BE2C (cell line): ENCODE data around the gene NLGN1.

Experiments
- DNase-seq: peaks from one replicate; pipeline ENCODE4 v3.0.0-alpha.2; 2020
- H3K27me3 ChIP-seq: fragments of 250-450 bp; sonication (Bioruptor Pico); 2 replicates; pipeline ENCODE4 v1.5.1; 2020; ENCODE audit warnings: mild to moderate bottlenecking
- H3K36me3 ChIP-seq: fragments of 250-450 bp; sonication (Bioruptor Pico); 2 replicates; pipeline ENCODE4 v1.5.1; 2020; ENCODE audit warnings: mild to moderate bottlenecking
- H3K4me1 ChIP-seq: fragments of 250-450 bp; sonication (Bioruptor Pico); 2 replicates; pipeline ENCODE4 v1.5.1; 2020
- H3K4me3 ChIP-seq: 2 replicates; pipeline ENCODE4 v1.5.1; 2011; ENCODE audit warnings: low read depth, low read length
- H3K9me3 ChIP-seq: fragments of 250-450 bp; sonication (Bioruptor Pico); 2 replicates; pipeline ENCODE4 v1.5.1; 2020
- TF ChIP-seq, protein P1 (sequence below): IDR thresholded peaks from 2 replicates; pipeline ENCODE4 v1.5.1; 2012; ENCODE audit warnings: mild to moderate bottlenecking, low read depth, low read length

Gene NLGN1

DNA sequence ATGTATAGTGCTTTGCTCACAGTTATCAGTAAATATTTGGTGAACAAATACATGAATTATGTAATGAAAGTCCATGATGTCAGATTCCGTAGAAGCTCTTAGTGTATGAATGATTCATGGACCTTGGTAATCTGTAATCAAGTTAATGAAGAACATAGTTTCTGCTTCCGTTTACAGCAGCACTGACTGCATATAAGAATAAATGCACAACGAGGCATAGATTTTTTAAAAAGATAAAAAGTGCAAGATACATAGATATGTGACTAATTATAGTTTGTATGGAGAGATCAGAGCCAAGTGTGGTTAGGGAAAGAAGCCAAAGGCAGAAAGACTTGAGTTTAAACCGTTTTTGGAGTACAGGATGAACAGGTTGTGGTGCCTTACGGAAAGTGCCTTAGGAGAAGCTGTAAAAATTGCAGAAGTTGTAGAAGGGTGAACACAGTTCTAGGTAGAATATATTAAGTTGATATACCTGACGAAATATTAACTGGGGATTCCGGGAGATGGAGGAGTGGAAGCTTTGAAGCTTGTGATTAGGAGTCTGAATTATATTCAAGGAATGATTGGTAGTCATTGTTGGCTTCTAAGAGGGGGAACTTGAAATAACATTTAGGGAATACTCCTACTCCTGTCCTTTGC lies 293.1 kb downstream of the NLGN1 start:
- DNase-seq = no peak
- H3K9me3 ChIP-seq = no peaks in the 10 kb centered on the region
- no peaks in the 10 kb centered on the region for H3K4me1 ChIP-seq
- no peaks in the 10 kb centered on the region for H3K27me3 ChIP-seq
- TF ChIP-seq, protein P1, sequence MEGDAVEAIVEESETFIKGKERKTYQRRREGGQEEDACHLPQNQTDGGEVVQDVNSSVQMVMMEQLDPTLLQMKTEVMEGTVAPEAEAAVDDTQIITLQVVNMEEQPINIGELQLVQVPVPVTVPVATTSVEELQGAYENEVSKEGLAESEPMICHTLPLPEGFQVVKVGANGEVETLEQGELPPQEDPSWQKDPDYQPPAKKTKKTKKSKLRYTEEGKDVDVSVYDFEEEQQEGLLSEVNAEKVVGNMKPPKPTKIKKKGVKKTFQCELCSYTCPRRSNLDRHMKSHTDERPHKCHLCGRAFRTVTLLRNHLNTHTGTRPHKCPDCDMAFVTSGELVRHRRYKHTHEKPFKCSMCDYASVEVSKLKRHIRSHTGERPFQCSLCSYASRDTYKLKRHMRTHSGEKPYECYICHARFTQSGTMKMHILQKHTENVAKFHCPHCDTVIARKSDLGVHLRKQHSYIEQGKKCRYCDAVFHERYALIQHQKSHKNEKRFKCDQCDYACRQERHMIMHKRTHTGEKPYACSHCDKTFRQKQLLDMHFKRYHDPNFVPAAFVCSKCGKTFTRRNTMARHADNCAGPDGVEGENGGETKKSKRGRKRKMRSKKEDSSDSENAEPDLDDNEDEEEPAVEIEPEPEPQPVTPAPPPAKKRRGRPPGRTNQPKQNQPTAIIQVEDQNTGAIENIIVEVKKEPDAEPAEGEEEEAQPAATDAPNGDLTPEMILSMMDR = no peak
- H3K36me3 ChIP-seq = no peaks in the 10 kb centered on the region
- no peak overlapping the region for H3K4me3 ChIP-seq

DNA sequence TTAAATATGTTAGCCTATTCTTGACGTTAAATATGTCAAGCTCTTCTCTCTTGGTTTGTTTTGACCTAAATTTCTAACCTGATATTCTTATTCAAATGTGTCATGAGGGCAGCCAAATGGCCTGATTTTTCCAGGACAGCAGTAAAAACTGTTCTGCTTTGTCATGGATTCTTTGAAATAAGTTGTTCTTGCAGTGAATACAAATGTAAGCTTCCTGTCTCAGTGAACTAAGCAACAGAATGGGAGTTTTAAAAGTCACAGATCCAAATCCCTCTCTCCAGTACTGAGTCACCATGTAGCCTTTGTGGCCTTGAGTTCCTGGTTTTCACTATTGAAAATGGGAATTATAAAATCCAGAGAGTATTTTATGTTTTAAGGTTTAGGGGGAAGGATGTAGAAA lies 301.8 kb downstream of the NLGN1 start:
- Histone ChIP-seq H3K9me3 (no peaks in the 10 kb centered on the region), H3K27me3 (no peaks in the 10 kb centered on the region), H3K4me3 (no peak overlapping the region), H3K4me1 (no peaks in the 10 kb centered on the region), H3K36me3 (no peaks in the 10 kb centered on the region)
- TF ChIP-seq, protein P1 = no peak
- no peak for DNase-seq

DNA sequence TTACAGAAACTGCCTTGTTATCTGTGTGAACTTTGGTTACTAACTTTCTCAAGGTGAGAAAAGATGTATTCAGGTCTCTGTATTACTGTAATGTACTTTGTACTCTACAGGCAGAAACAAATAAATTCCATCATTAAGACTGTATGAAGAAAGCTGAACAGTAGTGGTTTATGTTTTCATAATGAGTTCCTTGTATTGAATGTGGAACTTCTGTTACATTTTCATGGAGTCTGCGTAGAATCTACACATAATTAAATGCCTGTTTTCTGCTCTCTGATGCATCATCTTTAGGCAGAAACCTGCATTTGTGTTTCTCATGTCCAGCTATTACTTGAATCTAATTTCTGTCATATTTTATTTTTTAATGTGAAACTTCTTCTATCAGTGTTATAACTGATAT lies 302.8 kb downstream of the NLGN1 start:
- no peaks in the 10 kb centered on the region for H3K36me3 ChIP-seq
- H3K4me1 ChIP-seq = no peaks in the 10 kb centered on the region
- DNase-seq = no peak
- H3K9me3 ChIP-seq = no peaks in the 10 kb centered on the region
- TF ChIP-seq, protein P1 = no peak
- no peak overlapping the region for H3K4me3 ChIP-seq
- no peaks in the 10 kb centered on the region for H3K27me3 ChIP-seq

DNA sequence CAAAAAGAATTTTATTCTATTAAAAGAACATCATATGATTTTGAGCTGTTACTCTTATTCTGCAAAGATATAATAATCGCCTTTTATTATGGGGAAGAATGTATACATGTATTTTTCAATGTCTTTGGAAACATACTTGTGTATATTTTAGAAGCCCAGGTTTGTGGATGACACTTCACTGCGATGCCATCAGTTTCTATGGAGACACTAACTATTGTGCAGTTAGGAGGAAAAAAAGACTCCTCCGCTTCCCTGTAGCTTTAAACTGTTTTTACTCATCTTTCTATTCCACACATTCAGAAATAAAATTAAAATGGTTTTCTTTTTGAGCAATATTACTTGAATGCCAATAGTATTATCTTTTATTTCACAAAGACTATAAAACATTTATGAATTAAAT lies 305.0 kb downstream of the NLGN1 start:
- peaks cover 4% of the 10 kb centered on the region; the same call in 1 of the 2 replicates for H3K4me1 ChIP-seq
- no peaks in the 10 kb centered on the region for H3K27me3 ChIP-seq
- H3K4me3 ChIP-seq = no peak overlapping the region
- H3K9me3 ChIP-seq = no peaks in the 10 kb centered on the region
- TF ChIP-seq, protein P1 = no peak
- H3K36me3 ChIP-seq = no peaks in the 10 kb centered on the region
- no peak for DNase-seq

DNA sequence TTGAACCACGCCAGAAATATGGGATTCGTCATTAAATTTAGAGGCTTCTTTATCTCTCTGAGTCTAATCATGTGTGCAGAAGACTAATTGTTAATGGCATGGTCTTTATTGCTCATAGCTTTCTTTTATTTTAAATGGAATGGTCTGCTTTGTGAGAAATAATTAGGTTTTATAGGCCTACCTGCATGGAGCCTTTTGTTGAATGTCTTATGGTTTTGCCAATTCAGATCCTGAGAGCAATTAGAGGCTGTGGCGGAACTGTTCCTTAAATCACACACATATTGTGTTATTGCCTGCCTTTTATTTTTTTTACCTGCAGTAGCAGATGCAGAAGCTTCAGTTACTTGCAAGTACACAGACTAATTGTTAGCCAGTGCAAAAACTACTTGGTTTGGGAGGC lies 306.2 kb downstream of the NLGN1 start:
- Histone ChIP-seq H3K36me3 (no peaks in the 10 kb centered on the region), H3K27me3 (no peaks in the 10 kb centered on the region), H3K4me3 (no peak overlapping the region), H3K4me1 (peaks cover 7% of the 10 kb centered on the region; the same call in 1 of the 2 replicates), H3K9me3 (no peaks in the 10 kb centered on the region)
- no peak for DNase-seq
- TF ChIP-seq, protein P1 = no peak

DNA sequence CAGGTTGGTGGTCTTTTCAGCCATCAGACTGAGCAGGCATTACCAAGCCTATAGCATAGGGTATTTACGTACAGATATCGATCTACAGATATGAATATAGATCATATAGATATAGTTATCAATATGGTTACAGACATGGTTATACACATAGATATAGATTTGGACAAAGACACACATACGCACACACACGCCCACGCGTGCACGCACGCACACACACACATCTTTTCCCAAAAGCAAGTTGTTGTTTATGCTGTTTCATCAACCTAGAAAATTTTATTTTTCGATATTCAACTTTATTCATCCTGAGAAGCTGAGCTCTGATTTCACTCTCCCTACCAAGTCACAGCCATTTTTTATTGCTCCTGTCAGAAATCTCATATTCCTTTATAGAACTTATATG lies 309.1 kb downstream of the NLGN1 start:
- no peak overlapping the region for H3K4me3 ChIP-seq

More for the DNA sequence above, 309.1 kb downstream of the NLGN1 start:
- TF ChIP-seq, protein P1 = no peak
- no peak for DNase-seq
- Histone ChIP-seq H3K27me3 (no peaks in the 10 kb centered on the region), H3K4me1 (peaks cover 7% of the 10 kb centered on the region; the same call in 1 of the 2 replicates), H3K9me3 (no peaks in the 10 kb centered on the region), H3K36me3 (no peaks in the 10 kb centered on the region)
